HepG2 (cell line): ENCODE data around the gene CTAGE6.
"Not testable (repeated sequence)": the region's sequence is repeated elsewhere in the genome, so short reads cannot be mapped to it uniquely, and the experiment has no call there.

Experiments used
- CBX1 ChIP-seq: IDR thresholded peaks from one replicate; pipeline ENCODE4 v1.6.1; 2016; ENCODE audit warnings: antibody characterized with exemption, low read depth
- NAIF1 ChIP-seq: sonication (generic); formaldehyde crosslinking; IDR thresholded peaks from 2 replicates; pipeline ENCODE4 v1.5.0; 2020; ENCODE audit warnings: mild to moderate bottlenecking, missing genetic modification reagents, borderline replicate concordance
- NFKBIZ ChIP-seq: IDR thresholded peaks from 2 replicates; pipeline ENCODE4 v1.6.1; 2018; ENCODE audit warnings: missing genetic modification reagents, missing compliant biosample characterization
- TCF7 ChIP-seq: sonication (generic); IDR thresholded peaks from 2 replicates; pipeline ENCODE4 v1.6.1; 2016; ENCODE audit warnings: antibody characterized with exemption, low read depth
- TP53 ChIP-seq: sonication (generic); formaldehyde crosslinking; conservative IDR thresholded peaks from 2 replicates; pipeline ENCODE4 v1.4.0; 2020; ENCODE audit warnings: missing genetic modification reagents
- ZFX ChIP-seq: sonication (generic); formaldehyde crosslinking; IDR thresholded peaks from 2 replicates; pipeline ENCODE4 v1.4.0; 2020; ENCODE audit warnings: mild to moderate bottlenecking, low read depth, missing genetic modification reagents, moderate library complexity
- TF ChIP-seq, protein P1 (sequence below): sonication (generic); formaldehyde crosslinking; IDR thresholded peaks from 2 replicates; pipeline ENCODE4 v1.5.0; 2020; ENCODE audit warnings: mild to moderate bottlenecking, missing genetic modification reagents, moderate library complexity
- TF ChIP-seq, protein P2 (sequence below): sonication (generic); formaldehyde crosslinking; IDR thresholded peaks from 2 replicates; pipeline ENCODE4 v1.4.0; 2020; ENCODE audit warnings: missing genetic modification reagents
- TF ChIP-seq, protein P3 (sequence below): sonication (generic); formaldehyde crosslinking; IDR thresholded peaks from 2 replicates; pipeline ENCODE4 v1.4.0; 2020; ENCODE audit warnings: mild to moderate bottlenecking, missing genetic modification reagents, borderline replicate concordance

DNA sequence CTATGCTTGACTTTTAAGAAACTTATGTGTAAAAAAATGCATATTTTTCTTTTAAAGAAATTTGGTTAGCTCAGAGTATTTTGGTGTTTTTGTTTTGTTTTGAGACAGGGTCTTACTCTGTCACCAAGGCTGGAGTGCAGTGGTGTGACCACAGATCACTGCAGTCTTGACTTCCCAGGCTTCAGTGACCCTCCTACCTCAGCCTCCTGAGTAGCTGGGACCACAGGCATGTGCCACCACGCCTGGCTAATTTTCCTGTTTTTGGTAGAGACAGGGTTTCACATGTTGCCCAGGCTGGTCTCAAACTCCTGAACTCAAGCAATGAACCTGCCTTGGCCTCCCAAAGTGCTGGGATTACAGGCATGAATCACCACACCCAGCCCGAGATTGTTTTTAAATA is 10.0 kb upstream of the CTAGE6 start:
- not testable (repeated sequence) for TF ChIP-seq ZFX (CRISPR knock-in tag); NAIF1 (CRISPR knock-in tag); TCF7; TP53 (CRISPR knock-in tag); NFKBIZ; CBX1
- TF ChIP-seq, protein P1, sequence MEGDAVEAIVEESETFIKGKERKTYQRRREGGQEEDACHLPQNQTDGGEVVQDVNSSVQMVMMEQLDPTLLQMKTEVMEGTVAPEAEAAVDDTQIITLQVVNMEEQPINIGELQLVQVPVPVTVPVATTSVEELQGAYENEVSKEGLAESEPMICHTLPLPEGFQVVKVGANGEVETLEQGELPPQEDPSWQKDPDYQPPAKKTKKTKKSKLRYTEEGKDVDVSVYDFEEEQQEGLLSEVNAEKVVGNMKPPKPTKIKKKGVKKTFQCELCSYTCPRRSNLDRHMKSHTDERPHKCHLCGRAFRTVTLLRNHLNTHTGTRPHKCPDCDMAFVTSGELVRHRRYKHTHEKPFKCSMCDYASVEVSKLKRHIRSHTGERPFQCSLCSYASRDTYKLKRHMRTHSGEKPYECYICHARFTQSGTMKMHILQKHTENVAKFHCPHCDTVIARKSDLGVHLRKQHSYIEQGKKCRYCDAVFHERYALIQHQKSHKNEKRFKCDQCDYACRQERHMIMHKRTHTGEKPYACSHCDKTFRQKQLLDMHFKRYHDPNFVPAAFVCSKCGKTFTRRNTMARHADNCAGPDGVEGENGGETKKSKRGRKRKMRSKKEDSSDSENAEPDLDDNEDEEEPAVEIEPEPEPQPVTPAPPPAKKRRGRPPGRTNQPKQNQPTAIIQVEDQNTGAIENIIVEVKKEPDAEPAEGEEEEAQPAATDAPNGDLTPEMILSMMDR (CRISPR knock-in tag), result not testable (repeated sequence)
- TF ChIP-seq, protein P2, sequence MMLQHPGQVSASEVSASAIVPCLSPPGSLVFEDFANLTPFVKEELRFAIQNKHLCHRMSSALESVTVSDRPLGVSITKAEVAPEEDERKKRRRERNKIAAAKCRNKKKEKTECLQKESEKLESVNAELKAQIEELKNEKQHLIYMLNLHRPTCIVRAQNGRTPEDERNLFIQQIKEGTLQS (CRISPR knock-in tag), result not testable (repeated sequence)
- TF ChIP-seq, protein P3, sequence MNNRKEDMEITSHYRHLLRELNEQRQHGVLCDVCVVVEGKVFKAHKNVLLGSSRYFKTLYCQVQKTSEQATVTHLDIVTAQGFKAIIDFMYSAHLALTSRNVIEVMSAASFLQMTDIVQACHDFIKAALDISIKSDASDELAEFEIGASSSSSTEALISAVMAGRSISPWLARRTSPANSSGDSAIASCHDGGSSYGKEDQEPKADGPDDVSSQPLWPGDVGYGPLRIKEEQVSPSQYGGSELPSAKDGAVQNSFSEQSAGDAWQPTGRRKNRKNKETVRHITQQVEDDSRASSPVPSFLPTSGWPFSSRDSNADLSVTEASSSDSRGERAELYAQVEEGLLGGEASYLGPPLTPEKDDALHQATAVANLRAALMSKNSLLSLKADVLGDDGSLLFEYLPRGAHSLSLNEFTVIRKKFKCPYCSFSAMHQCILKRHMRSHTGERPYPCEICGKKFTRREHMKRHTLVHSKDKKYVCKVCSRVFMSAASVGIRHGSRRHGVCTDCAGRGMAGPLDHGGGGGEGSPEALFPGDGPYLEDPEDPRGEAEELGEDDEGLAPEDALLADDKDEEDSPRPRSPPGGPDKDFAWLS, result not testable (repeated sequence)
